SK-N-SH (cell line): ENCODE measurements around the gene HIPK3.

Experiments used
- EP300 ChIP-seq, 2 experiments: IDR thresholded peaks; 2 replicates each; pipeline versions ENCODE4 v1.4.0 to v1.6.1; 2012; ENCODE audit warnings: borderline replicate concordance in 1 of 2, low read depth in 1 of 2, low read length in 1 of 2
- RAD21 ChIP-seq: IDR thresholded peaks from 2 replicates; pipeline ENCODE4 v1.6.1; 2012; ENCODE audit warnings: mild to moderate bottlenecking, low read length
- RFX5 ChIP-seq: IDR thresholded peaks from 2 replicates; pipeline ENCODE4 v1.6.1; 2012; ENCODE audit warnings: mild to moderate bottlenecking, improper control_type of control experiment, low read length
- RXRA ChIP-seq: IDR thresholded peaks from 2 replicates; pipeline ENCODE4 v1.4.0; 2012; ENCODE audit warnings: low read depth, mild to moderate bottlenecking, borderline replicate concordance
- SIN3A ChIP-seq: IDR thresholded peaks from 2 replicates; pipeline ENCODE4 v1.6.1; 2012; ENCODE audit warnings: low read depth, mild to moderate bottlenecking, low read length, moderate library complexity, borderline replicate concordance
- TF ChIP-seq, protein P1 (sequence below): IDR thresholded peaks from 2 replicates; pipeline ENCODE4 v1.6.1; 2012; ENCODE audit warnings: mild to moderate bottlenecking, low read depth, low read length, moderate library complexity
- TF ChIP-seq, protein P2 (sequence below): IDR thresholded peaks from 2 replicates; pipeline ENCODE4 v1.4.0; 2012; ENCODE audit warnings: low read depth, borderline replicate concordance
- TF ChIP-seq, protein P3 (sequence below): fragments of 200-600 bp; sonication (generic); IDR thresholded peaks from 2 replicates; pipeline ENCODE4 v1.6.1; 2017; ENCODE audit warnings: antibody characterized with exemption, mild to moderate bottlenecking, moderate library complexity

DNA sequence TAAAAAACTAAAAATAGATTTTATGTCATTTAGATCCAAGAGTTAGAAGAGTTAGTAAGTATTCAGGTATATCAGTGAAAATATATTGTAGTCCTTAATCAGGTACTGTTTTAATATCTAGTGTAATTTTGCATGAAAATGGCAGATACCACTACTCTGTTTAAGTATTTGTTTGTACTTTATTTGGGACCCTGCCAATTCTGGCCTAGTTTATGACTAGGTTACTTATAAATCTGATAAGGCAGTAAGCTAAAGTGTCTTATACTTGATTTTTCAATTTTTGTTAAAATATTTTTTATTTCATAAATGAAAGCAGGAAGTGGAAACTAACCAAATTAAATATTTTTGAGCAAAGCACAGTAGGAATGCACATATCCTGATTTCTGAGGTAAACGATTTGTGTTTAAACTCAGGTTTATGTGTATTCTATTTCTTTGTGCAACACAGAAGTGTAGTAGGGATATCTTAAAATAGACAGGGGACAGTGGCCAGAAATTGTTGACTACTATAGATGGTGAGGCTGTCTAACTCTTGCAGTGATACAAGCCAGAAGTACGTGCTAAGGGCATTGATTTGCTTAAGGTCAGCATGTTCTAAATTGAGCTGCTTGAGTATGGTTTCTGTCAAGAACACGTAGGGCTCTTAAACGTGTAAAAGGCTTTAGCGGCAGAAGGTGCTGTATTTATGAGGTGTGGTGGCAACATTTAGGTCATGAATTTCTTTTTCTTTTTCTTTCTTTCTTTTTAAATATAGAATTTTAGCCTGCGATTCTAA is 34.0 kb downstream of the HIPK3 start:
- TF ChIP-seq, protein P1, sequence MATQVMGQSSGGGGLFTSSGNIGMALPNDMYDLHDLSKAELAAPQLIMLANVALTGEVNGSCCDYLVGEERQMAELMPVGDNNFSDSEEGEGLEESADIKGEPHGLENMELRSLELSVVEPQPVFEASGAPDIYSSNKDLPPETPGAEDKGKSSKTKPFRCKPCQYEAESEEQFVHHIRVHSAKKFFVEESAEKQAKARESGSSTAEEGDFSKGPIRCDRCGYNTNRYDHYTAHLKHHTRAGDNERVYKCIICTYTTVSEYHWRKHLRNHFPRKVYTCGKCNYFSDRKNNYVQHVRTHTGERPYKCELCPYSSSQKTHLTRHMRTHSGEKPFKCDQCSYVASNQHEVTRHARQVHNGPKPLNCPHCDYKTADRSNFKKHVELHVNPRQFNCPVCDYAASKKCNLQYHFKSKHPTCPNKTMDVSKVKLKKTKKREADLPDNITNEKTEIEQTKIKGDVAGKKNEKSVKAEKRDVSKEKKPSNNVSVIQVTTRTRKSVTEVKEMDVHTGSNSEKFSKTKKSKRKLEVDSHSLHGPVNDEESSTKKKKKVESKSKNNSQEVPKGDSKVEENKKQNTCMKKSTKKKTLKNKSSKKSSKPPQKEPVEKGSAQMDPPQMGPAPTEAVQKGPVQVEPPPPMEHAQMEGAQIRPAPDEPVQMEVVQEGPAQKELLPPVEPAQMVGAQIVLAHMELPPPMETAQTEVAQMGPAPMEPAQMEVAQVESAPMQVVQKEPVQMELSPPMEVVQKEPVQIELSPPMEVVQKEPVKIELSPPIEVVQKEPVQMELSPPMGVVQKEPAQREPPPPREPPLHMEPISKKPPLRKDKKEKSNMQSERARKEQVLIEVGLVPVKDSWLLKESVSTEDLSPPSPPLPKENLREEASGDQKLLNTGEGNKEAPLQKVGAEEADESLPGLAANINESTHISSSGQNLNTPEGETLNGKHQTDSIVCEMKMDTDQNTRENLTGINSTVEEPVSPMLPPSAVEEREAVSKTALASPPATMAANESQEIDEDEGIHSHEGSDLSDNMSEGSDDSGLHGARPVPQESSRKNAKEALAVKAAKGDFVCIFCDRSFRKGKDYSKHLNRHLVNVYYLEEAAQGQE: no peak
- TF ChIP-seq RAD21 (no peak), RFX5 (no peak), EP300 (IDR thresholded peaks at IDR 0.05; ENCODE audit: borderline replicate concordance in 1 of 2, low read depth in 1 of 2, low read length in 1 of 2) (no peak; a peak in 1 of 4 replicates), SIN3A (no peak), RXRA (no peak)
- TF ChIP-seq, protein P2, sequence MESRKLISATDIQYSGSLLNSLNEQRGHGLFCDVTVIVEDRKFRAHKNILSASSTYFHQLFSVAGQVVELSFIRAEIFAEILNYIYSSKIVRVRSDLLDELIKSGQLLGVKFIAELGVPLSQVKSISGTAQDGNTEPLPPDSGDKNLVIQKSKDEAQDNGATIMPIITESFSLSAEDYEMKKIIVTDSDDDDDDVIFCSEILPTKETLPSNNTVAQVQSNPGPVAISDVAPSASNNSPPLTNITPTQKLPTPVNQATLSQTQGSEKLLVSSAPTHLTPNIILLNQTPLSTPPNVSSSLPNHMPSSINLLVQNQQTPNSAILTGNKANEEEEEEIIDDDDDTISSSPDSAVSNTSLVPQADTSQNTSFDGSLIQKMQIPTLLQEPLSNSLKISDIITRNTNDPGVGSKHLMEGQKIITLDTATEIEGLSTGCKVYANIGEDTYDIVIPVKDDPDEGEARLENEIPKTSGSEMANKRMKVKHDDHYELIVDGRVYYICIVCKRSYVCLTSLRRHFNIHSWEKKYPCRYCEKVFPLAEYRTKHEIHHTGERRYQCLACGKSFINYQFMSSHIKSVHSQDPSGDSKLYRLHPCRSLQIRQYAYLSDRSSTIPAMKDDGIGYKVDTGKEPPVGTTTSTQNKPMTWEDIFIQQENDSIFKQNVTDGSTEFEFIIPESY: no peak
- TF ChIP-seq, protein P3, sequence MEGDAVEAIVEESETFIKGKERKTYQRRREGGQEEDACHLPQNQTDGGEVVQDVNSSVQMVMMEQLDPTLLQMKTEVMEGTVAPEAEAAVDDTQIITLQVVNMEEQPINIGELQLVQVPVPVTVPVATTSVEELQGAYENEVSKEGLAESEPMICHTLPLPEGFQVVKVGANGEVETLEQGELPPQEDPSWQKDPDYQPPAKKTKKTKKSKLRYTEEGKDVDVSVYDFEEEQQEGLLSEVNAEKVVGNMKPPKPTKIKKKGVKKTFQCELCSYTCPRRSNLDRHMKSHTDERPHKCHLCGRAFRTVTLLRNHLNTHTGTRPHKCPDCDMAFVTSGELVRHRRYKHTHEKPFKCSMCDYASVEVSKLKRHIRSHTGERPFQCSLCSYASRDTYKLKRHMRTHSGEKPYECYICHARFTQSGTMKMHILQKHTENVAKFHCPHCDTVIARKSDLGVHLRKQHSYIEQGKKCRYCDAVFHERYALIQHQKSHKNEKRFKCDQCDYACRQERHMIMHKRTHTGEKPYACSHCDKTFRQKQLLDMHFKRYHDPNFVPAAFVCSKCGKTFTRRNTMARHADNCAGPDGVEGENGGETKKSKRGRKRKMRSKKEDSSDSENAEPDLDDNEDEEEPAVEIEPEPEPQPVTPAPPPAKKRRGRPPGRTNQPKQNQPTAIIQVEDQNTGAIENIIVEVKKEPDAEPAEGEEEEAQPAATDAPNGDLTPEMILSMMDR: no peak
